HEK293T (cell line): ENCODE results near the gene COL4A3.

Source experiments
- ARNT ChIP-seq: fragments of 450-650 bp; IDR thresholded peaks from 2 replicates; pipeline ENCODE4 v1.6.1; 2017; ENCODE audit warnings: mild to moderate bottlenecking
- BHLHE40 ChIP-seq: fragments of 450-650 bp; IDR thresholded peaks from 2 replicates; pipeline ENCODE4 v1.6.1; 2016; ENCODE audit warnings: mild to moderate bottlenecking, moderate library complexity, borderline replicate concordance
- CTBP1 ChIP-seq: fragments of 450-650 bp; IDR thresholded peaks from 2 replicates; pipeline ENCODE4 v1.6.1; 2016; ENCODE audit warnings: borderline replicate concordance
- ELF4 ChIP-seq: fragments of 450-650 bp; IDR thresholded peaks from 2 replicates; pipeline ENCODE4 v1.6.1; 2017; ENCODE audit warnings: antibody characterized with exemption
- FOXA1 ChIP-seq: fragments of 450-650 bp; IDR thresholded peaks from 2 replicates; pipeline ENCODE4 v1.6.1; 2016; ENCODE audit warnings: mild to moderate bottlenecking
- FOXK2 ChIP-seq: fragments of 450-650 bp; IDR thresholded peaks from 2 replicates; pipeline ENCODE4 v1.6.1; 2016; ENCODE audit warnings: mild to moderate bottlenecking
- FOXM1 ChIP-seq: fragments of 450-650 bp; IDR thresholded peaks from 2 replicates; pipeline ENCODE4 v1.6.1; 2017; ENCODE audit warnings: mild to moderate bottlenecking, borderline replicate concordance
- HDGF ChIP-seq: fragments of 450-650 bp; IDR thresholded peaks from 2 replicates; pipeline ENCODE4 v1.6.1; 2017; ENCODE audit warnings: antibody characterized with exemption, borderline replicate concordance
- L3MBTL2 ChIP-seq: fragments of 450-650 bp; conservative IDR thresholded peaks from 2 replicates; pipeline ENCODE4 v1.6.1; 2016; ENCODE audit warnings: mild to moderate bottlenecking
- NFRKB ChIP-seq: fragments of 450-650 bp; IDR thresholded peaks from 2 replicates; pipeline ENCODE4 v1.6.1; 2016; ENCODE audit warnings: mild to moderate bottlenecking, moderate library complexity
- SP1 ChIP-seq: fragments of 450-650 bp; IDR thresholded peaks from 2 replicates; pipeline ENCODE4 v1.6.1; 2017
- SUZ12 ChIP-seq: fragments of 450-650 bp; IDR thresholded peaks from 2 replicates; pipeline ENCODE4 v1.6.1; 2016; ENCODE audit warnings: mild to moderate bottlenecking
- TARDBP ChIP-seq: fragments of 450-650 bp; IDR thresholded peaks from 2 replicates; pipeline ENCODE4 v1.6.1; 2016
- ZNF384 ChIP-seq: fragments of 450-650 bp; IDR thresholded peaks from 2 replicates; pipeline ENCODE4 v1.6.1; 2016

GRCh38 chr2:227183657-227184367 is 19.4 kb downstream of the COL4A3 start:
- no peak for TF ChIP-seq SUZ12
- TF ChIP-seq TARDBP = no peak
- TF ChIP-seq ZNF384 = no peak
- no peak for TF ChIP-seq FOXM1
- TF ChIP-seq FOXA1 = no peak
- no peak for TF ChIP-seq NFRKB
- no peak for TF ChIP-seq SP1
- no peak for TF ChIP-seq ELF4
- TF ChIP-seq BHLHE40 = no peak
- no peak for TF ChIP-seq L3MBTL2
- TF ChIP-seq FOXK2 = no peak
- no peak for TF ChIP-seq HDGF
- TF ChIP-seq ARNT = no peak
- no peak for TF ChIP-seq CTBP1
